OCI-LY1 (cell line): Measurements from ENCODE around the gene PPP1R15B.
A peak's percentile ranks its signal among the peaks of the same experiment; 100 is the strongest.

ENCODE experiments used
- H2AFZ ChIP-seq: fragments of 200-600 bp; sonication (generic), shearing (Covaris generic); 2 replicates; pipeline ENCODE4 v1.6.0; 2014; ENCODE audit warnings: antibody characterized with exemption, mild to moderate bottlenecking, low read length
- H3F3A ChIP-seq: fragments of 200-600 bp; sonication (generic), shearing (Covaris generic); 2 replicates; pipeline ENCODE4 v1.6.0; 2014; ENCODE audit warnings: mild to moderate bottlenecking, antibody characterized with exemption, low read length, moderate library complexity; ENCODE audit not compliant: insufficient read depth
- H3K27ac ChIP-seq: fragments of 200-600 bp; sonication (generic); 2 replicates; pipeline ENCODE4 v1.5.1; 2014; ENCODE audit warnings: low read length, mixed run types, mild to moderate bottlenecking, low read depth; ENCODE audit not compliant: poor library complexity, severe bottlenecking
- H3K27me3 ChIP-seq: fragments of 200-600 bp; sonication (generic); 2 replicates; pipeline ENCODE4 v1.6.0; 2014; ENCODE audit warnings: antibody characterized with exemption, mild to moderate bottlenecking, low read length, moderate library complexity; ENCODE audit not compliant: insufficient read depth
- H3K36me3 ChIP-seq: fragments of 200-600 bp; sonication (generic); 2 replicates; pipeline ENCODE4 v1.6.1; 2014; ENCODE audit warnings: mild to moderate bottlenecking, antibody characterized with exemption, low read length, moderate library complexity, mixed read lengths; ENCODE audit not compliant: insufficient read depth
- H3K4me1 ChIP-seq: fragments of 200-600 bp; sonication (generic); 2 replicates; pipeline ENCODE4 v1.5.1; 2014; ENCODE audit warnings: mild to moderate bottlenecking, low read length, moderate library complexity; ENCODE audit not compliant: insufficient read depth, severe bottlenecking
- H3K4me2 ChIP-seq: fragments of 200-600 bp; sonication (generic), shearing (Covaris generic); 2 replicates; pipeline ENCODE4 v1.6.1; 2014; ENCODE audit warnings: low read length
- H3K4me3 ChIP-seq: fragments of 200-600 bp; sonication (generic); 2 replicates; pipeline ENCODE4 v1.5.1; 2014; ENCODE audit warnings: low read length, low read depth, mild to moderate bottlenecking, mixed read lengths; ENCODE audit not compliant: poor library complexity, severe bottlenecking
- H3K79me2 ChIP-seq: fragments of 200-600 bp; shearing (Covaris generic); 2 replicates; pipeline ENCODE4 v1.6.1; 2016; ENCODE audit warnings: mixed run types, low read length, mixed read lengths; ENCODE audit not compliant: insufficient read depth
- H3K9ac ChIP-seq: fragments of 200-600 bp; sonication (generic), shearing (Covaris generic); 2 replicates; pipeline ENCODE4 v1.6.1; 2014; ENCODE audit warnings: mild to moderate bottlenecking, low read length, mixed read lengths
- H3K9me2 ChIP-seq: fragments of 200-600 bp; sonication (generic), shearing (Covaris generic); 2 replicates; pipeline ENCODE4 v1.6.1; 2014; ENCODE audit warnings: low read depth, mild to moderate bottlenecking, low read length, mixed read lengths
- H3K9me3 ChIP-seq: fragments of 200-600 bp; shearing (Covaris generic); 2 replicates; pipeline ENCODE4 v1.6.1; 2014; ENCODE audit warnings: low read length, mixed read lengths
- H4K20me1 ChIP-seq: fragments of 200-600 bp; sonication (generic), shearing (Covaris generic); 2 replicates; pipeline ENCODE4 v1.6.0; 2016; ENCODE audit warnings: mild to moderate bottlenecking, low read length; ENCODE audit not compliant: insufficient read depth
- CTCF ChIP-seq: fragments of 200-600 bp; sonication (generic), shearing (Covaris generic); IDR thresholded peaks from 2 replicates; pipeline ENCODE4 v1.5.1; 2017; ENCODE audit warnings: mild to moderate bottlenecking, antibody characterized with exemption, low read length, moderate library complexity, mixed read lengths
- EZH2 ChIP-seq: fragments of 200-600 bp; sonication (generic), shearing (Covaris generic); IDR thresholded peaks from 2 replicates; pipeline ENCODE4 v1.8.0; 2017; ENCODE audit warnings: borderline replicate concordance, mixed run types, mild to moderate bottlenecking, antibody characterized with exemption, low read length, moderate library complexity, mixed read lengths

The PPP1R15B gene

GRCh38 chr1:204401730-204402129 lies 9.9 kb downstream of the PPP1R15B start:
- no peaks in the 10 kb centered on the region for H3K9me2 ChIP-seq
- H3K79me2 ChIP-seq: peaks cover 39% of the 10 kb centered on the region
- no peaks in the 10 kb centered on the region for H3F3A ChIP-seq
- no peak overlapping the region for H3K27ac ChIP-seq
- no peak overlapping the region for H3K9ac ChIP-seq
- no peaks in the 10 kb centered on the region for H3K9me3 ChIP-seq
- H2AFZ ChIP-seq: no peak overlapping the region
- H3K4me1 ChIP-seq: peaks cover 20% of the 10 kb centered on the region
- H3K27me3 ChIP-seq: no peaks in the 10 kb centered on the region
- no peak for TF ChIP-seq CTCF
- no peak for TF ChIP-seq EZH2
- H3K4me3 ChIP-seq: no peak overlapping the region
- peaks cover 90% of the 10 kb centered on the region for H3K36me3 ChIP-seq
- H4K20me1 ChIP-seq: 0 out of 2 replicates have a peak, but pooled peaks cover 5% of the 10 kb centered on the region
- no peak overlapping the region for H3K4me2 ChIP-seq

- no peak overlapping the region for H3K4me3 ChIP-seq
- peaks cover 32% of the 10 kb centered on the region for H3K79me2 ChIP-seq
- peaks cover 13% of the 10 kb centered on the region for H3K4me1 ChIP-seq
- no peaks in the 10 kb centered on the region for H3F3A ChIP-seq
- no peak overlapping the region for H3K4me2 ChIP-seq
- no peaks in the 10 kb centered on the region for H3K9me3 ChIP-seq
- TF ChIP-seq CTCF (no peak), EZH2 (no peak)
- H3K9ac ChIP-seq: no peak overlapping the region
- no peaks in the 10 kb centered on the region for H3K9me2 ChIP-seq
- 0 out of 2 replicates have a peak, but pooled peaks cover 5% of the 10 kb centered on the region for H4K20me1 ChIP-seq
- no peak overlapping the region for H3K27ac ChIP-seq
- H3K27me3 ChIP-seq: no peaks in the 10 kb centered on the region
- H3K36me3 ChIP-seq: peaks cover 91% of the 10 kb centered on the region
- H2AFZ ChIP-seq: no peak overlapping the region
These were observed 10.6 kb downstream of the PPP1R15B start for GRCh38 chr1:204400882-204401510.

DNA sequence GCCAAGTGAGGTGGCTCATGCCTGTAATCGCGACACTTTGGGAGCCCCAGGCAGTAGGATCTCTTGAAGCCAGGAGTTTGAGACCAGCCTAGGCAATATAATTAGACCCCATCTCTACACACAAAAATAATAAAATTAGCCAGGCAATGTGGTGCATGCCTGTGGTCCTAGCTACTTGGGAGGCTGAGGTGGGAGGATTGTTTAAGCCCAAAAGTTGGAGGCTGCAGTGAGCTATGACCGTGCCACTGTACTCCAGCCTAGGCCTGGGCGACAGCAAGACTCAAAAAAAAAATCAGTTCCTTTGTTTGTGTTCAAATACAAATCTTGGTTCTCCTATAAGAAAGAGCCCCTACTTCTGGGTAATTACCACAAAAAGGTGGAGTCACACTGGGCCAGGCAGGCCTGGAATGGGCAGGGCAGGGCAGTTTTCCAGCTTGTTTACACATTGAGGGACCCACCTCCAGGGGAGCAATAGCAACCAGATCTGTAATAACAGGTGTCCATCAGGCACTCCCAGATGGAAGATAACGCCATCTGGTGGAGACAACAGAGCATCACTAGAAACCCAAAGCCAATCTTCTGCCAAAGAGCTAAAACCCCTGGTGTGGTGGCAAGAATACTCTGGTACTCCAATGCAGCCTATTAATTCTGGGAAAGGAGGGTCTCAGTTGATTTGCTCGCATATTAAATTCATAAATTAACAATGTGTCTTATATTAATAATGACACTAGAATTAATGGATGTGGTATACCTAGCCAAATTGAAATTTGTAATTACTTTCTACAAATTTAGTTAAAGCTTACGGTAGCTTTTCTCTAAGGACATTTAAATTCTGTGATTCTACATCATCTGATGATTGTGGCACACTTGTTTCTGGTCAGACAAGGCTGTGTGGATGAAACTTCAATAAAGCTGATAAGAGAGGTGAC lies 13.2 kb downstream of the PPP1R15B start:
- Histone ChIP-seq H3K4me2 (no peak overlapping the region), H3F3A (no peaks in the 10 kb centered on the region), H3K9me2 (no peaks in the 10 kb centered on the region), H4K20me1 (no peaks in the 10 kb centered on the region), H3K79me2 (peaks cover 6% of the 10 kb centered on the region), H3K4me1 (no peaks in the 10 kb centered on the region), H3K27ac (no peak overlapping the region), H3K9me3 (no peaks in the 10 kb centered on the region), H2AFZ (no peak overlapping the region), H3K27me3 (no peaks in the 10 kb centered on the region), H3K36me3 (peaks cover 69% of the 10 kb centered on the region), H3K9ac (no peak overlapping the region), H3K4me3 (no peak overlapping the region)
- TF ChIP-seq EZH2: no peak
- TF ChIP-seq CTCF: peak; percentile 85
